Vagina (tissue), 2 donors: Measurements from ENCODE around the gene LDLRAD4.

Experiments
- POLR2A ChIP-seq, 2 donors: fragments of 450-650 bp; IDR thresholded peaks; one replicate each; pipeline ENCODE4 v1.6.1; 2017; ENCODE audit warnings: antibody characterized with exemption in 2 of 2, mild to moderate bottlenecking in 2 of 2, moderate library complexity in 2 of 2
- POLR2AphosphoS5 ChIP-seq, 2 donors: sonication (generic); formaldehyde crosslinking; IDR thresholded peaks; one replicate each; pipeline ENCODE4 v1.9.0; 2017; ENCODE audit warnings: antibody characterized with exemption in 2 of 2, mild to moderate bottlenecking in 2 of 2, low read depth in 1 of 2; ENCODE audit not compliant: insufficient read depth in 1 of 2
- TF ChIP-seq, protein P1 (sequence below), 3 experiments: fragments of 450-650 bp in 2 of 3; fragments of 200-600 bp in 1 of 3; sonication (generic) in 1 of 3; IDR thresholded peaks; one replicate each; pipeline ENCODE4 v1.5.1; 2017 to 2019; ENCODE audit warnings: antibody characterized with exemption in 3 of 3, mild to moderate bottlenecking in 2 of 3, moderate library complexity in 2 of 3

DNA sequence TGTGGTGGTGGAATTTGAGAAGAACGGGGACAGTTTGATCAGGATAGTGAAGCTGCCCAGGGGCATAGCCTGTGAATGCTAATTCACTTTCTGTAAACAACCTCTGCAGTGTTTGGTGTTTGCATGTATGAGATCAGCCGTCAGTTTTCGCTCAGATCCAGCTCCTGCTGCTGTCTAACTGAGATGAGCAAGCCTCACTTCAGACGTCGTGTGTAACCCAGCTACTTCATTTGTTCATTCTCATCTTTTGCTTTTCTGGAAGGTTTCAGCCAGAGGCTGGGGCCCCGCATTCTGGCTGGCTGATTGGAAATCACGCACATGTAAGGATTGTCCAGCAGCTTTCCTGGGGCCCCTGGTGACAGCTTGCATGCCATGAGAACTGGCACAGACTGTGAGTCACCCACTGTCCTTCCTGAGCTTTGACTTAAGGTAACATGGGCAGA lies 48.9 kb downstream of the LDLRAD4 start:
- TF ChIP-seq, protein P1, sequence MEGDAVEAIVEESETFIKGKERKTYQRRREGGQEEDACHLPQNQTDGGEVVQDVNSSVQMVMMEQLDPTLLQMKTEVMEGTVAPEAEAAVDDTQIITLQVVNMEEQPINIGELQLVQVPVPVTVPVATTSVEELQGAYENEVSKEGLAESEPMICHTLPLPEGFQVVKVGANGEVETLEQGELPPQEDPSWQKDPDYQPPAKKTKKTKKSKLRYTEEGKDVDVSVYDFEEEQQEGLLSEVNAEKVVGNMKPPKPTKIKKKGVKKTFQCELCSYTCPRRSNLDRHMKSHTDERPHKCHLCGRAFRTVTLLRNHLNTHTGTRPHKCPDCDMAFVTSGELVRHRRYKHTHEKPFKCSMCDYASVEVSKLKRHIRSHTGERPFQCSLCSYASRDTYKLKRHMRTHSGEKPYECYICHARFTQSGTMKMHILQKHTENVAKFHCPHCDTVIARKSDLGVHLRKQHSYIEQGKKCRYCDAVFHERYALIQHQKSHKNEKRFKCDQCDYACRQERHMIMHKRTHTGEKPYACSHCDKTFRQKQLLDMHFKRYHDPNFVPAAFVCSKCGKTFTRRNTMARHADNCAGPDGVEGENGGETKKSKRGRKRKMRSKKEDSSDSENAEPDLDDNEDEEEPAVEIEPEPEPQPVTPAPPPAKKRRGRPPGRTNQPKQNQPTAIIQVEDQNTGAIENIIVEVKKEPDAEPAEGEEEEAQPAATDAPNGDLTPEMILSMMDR (IDR thresholded peaks at IDR 0.05) = no peak
- TF ChIP-seq POLR2A (IDR thresholded peaks at IDR 0.05) (no peak), POLR2AphosphoS5 (IDR thresholded peaks at IDR 0.05; ENCODE audit: insufficient read depth in 1 of 2, low read depth in 1 of 2) (no peak)
